Stomach (tissue), 4 donors: ENCODE measurements around the gene TMEM245.

Experiments
- CTCF ChIP-seq, 7 experiments: fragments of 450-650 bp in 4 of 7; fragments of 200-600 bp in 3 of 7; sonication (generic) in 3 of 7; IDR thresholded peaks; one replicate each; pipeline ENCODE4 v1.5.1; 2016 to 2019; ENCODE audit warnings: antibody characterized with exemption in 7 of 7, control low read depth in 2 of 7, mild to moderate bottlenecking in 1 of 7
- EP300 ChIP-seq: sonication (generic); formaldehyde crosslinking; IDR thresholded peaks from one replicate; pipeline ENCODE4 v1.6.1; 2017; ENCODE audit warnings: antibody characterized with exemption
- POLR2A ChIP-seq, 4 donors: fragments of 450-650 bp; IDR thresholded peaks; one replicate each; pipeline ENCODE4 v1.6.1; 2016; ENCODE audit warnings: antibody characterized with exemption in 4 of 4, control low read depth in 2 of 4, mild to moderate bottlenecking in 1 of 4, moderate library complexity in 1 of 4
- POLR2AphosphoS5 ChIP-seq, 3 donors: sonication (generic); formaldehyde crosslinking; IDR thresholded peaks; one replicate each; pipeline ENCODE4 v1.6.1; 2016; ENCODE audit warnings: antibody characterized with exemption in 3 of 3

- no peak for TF ChIP-seq CTCF (IDR thresholded peaks at IDR 0.05)
- no peak for TF ChIP-seq EP300
- no peak for TF ChIP-seq POLR2A (IDR thresholded peaks at IDR 0.05)
- no peak for TF ChIP-seq POLR2AphosphoS5 (IDR thresholded peaks at IDR 0.05)
Observed at GRCh38 chr9:109122726-109123621, 3.2 kb upstream of the TMEM245 start.
